ENCODE data around the gene PRKG1.
"Not testable (repeated sequence)": the region's sequence is repeated elsewhere in the genome, so short reads cannot be mapped to it uniquely, and the experiment has no call there.

The PRKG1 gene

DNA sequence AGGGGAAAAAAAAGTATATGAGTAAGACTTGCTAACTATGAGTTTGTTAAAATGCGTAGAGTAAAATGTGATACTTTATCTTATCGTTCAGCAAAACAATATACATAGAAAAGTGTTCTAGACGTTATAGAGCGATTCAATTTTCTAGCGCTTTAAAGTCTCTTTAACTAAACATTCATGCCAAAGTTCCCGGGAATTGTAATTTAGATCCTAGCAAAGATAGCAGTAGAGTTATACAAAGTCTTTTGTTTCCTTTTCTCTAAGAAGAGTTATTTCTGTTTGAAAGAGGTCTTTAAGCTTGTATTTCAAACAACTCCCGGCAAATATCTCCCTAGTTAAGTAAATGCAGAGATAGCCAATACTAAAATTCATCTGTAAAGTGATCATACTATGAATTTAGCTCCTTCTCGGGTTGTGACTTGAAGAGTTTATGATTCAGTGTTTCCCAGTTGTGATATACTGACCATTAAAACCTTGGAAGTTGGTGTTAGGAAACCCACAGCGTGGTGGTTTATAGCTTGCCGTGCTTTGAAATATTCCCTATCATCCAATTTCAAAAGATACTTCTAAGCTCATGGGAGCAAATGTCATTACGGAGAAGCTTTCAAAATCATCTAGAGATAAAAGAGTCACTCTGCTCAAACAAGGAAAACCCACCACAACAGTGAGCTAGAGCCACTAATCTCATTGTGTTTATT, 453.4 kb downstream of the PRKG1 start:
- DNase-seq = no peak

DNA sequence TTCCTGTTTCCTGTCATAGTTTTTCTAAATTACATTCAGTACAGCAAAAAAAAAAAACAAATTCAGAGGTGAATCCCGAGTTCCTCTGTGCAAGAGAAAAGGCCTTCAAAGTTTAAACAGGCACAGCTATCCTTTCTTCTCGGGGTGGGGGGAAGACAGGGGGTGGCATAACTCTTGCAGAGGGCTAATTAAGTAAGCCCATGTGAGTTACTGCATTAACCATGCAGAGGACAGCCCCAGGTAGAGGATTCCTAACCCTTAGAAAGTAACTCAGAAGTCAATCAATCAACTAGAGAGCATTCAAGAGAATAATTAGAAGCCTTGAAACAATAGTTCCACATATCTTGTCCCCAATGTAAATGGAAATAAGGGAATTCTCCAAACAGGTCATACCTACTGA, 454.2 kb downstream of the PRKG1 start:
- DNase-seq = no peak

DNA sequence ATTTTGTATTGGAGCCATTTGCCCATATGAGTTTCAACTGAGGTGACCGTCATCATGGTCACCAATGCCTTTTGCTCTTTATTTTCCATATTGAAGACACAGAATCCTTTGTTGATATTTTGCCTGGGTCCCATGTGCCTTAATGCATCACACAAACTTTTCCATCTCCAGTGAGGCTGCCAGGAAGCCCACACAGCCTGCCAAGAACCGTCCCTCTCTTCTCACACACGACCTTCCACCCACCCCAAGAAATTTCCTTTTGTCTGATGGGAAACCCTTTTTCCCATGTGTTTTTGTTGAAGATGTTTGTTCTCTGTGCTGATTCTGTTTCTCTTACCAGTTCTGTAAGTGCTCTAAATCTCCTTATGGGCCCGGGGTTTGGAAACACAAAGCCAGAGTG, 456.3 kb downstream of the PRKG1 start:
- DNase-seq = no peak

DNA sequence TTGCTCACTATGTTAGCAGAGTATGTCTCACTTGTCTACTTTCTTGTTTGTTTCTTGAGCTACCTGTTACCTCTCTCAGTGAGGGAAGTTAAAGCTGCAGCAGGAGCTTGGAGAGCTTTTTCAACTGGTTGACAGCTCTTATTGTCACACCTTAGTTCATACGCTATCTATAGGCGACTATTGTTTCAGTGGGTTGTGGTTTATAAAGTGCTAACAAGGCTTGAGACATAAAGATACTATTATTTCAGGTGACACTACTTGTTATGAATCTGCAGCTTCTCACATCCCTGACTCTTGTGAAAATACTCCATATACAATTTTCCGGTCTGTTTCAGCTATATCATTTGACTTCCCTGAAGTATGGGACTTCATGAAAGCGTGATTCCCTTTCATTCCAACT, 457.8 kb downstream of the PRKG1 start:
- no peak for DNase-seq

DNA sequence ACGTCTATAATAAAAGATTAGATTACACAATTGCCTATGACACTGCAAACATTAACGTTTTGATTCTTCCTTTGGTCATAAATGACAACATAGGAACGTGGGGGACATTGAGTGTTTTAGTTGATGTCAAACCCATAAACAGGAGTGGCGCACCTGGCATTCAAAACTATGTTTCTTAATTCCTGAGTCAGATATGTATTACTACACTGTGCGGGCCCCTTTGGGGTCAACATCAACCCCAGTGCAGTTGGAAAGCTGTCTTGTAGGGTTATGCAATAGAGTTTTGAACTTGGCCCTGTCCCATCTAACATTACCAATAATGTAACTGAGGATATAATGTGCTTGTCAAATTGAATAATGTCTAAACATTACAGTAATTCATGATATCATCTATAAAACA, 468.6 kb downstream of the PRKG1 start:
- no peak for DNase-seq

DNA sequence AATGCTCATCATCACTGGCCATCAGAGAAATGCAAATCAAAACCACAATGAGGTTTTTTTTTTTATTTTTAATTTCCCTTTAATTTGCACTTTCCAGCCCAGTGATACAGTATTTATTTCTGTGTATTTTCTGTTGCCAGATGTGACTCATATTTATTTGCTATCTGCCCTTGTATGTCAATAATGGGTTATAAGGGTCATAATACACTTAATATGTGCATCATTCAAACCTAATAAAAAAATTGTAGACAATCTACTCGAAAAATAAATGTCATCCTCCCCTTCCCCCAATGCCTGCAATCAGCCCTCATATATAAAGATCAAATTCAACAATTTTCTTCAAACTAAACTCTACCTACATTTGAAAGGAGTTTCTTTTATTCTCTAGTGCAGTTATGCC, 470.6 kb downstream of the PRKG1 start:
- no peak for DNase-seq

DNA sequence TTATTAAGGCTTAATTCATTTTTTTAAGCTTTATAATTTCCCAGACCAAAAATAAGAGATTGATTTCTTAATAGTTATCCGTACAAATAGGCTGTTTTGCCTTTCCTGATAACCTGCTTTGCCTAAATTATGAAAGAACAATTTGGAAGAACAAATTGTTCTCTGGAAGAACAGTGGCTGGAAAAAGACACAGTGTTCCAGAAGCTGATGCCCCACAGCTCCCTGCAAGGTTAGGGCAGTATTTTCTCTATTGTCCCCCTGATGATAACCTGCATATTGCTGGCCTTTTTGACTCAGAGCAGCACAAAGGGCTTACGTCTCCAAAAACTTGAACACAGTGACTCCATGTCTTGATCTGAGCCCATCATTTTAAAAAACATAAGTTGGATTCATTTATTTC, 473.7 kb downstream of the PRKG1 start:
- DNase-seq = no peak

DNA sequence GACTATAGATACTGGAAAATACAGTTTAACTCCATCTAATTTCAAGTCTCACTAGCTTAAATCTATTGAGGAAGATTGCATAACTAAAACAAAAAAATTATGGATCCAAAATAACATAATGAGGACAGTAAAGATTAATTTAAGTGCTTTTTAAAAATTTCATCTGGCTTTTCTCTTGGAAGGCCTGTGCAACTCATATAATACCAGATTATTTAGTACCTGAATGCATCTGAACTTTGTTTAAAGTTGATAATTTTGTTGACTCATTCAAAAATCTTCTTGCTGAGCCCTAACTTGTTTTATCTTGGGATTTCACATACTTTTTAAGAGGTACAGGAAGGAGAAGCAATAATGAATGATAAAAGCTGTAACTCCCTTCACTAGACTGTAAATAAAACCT, 478.6 kb downstream of the PRKG1 start:
- DNase-seq = no peak

DNA sequence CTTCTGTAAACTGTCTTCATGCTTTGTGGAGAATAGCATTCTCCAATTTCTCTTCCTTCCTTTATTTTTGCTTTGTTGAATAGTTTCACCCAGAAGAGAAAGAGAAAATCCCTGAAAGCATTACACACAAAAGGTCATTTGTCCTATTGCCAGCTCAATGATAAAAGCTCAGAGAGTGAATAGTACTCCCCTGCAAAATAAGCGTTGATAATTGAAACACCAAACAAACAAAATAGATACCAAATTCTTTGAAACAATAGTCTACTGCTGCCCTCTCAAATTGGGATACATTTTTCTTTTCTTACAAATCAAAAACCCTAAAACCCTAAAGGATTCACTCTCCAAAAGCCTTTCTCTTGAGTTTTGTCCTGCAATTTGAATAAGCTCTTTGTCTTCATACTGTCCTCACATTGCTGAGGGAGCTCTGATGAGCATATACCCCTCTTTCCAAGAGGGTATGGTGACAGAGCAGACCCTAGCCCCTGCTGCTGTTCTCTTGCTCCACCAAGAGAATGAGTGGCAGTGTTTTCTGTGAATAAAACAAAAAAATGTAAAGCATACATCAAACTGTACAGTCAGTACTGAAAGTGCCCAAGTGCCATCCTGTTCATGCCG, 490.7 kb downstream of the PRKG1 start:
- no peak for DNase-seq

DNA sequence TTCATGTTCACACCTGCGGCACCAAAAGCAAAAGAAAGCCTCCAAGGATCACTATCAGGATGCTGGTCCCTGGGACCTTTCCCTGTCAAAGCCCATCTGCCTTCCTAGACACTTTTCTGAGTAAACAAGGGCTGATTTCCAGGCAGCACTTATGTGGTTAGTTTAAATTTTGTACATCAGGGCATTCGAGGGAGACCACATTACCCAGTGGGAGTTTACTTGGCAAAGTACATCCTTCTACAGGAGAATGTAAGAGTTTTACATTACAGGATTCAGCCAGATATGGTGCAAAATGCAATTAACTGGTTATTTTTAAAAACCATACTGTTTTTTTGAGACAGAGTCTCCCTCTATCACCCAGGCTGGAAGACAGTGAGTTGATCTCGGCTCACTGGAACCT, 493.0 kb downstream of the PRKG1 start:
- no peak for DNase-seq

DNA sequence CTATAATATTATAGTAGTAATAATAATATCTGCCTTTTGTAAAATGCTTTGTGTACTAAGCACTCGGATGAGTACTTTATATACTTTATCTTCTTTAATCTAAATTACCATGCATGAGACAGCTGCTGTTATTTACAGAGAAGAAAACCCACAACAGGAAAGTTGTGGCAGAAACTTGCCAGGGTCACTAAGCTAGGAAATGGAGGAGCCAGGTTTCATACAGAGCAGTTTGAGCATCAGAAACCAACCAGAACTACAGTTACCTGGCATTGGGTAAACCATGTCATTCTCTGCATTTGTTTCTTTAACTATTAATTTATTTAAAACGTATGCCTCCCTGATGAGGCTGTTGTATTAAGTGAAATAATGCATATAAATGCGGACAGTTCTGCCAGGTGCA, 495.2 kb downstream of the PRKG1 start:
- no peak for DNase-seq

DNA sequence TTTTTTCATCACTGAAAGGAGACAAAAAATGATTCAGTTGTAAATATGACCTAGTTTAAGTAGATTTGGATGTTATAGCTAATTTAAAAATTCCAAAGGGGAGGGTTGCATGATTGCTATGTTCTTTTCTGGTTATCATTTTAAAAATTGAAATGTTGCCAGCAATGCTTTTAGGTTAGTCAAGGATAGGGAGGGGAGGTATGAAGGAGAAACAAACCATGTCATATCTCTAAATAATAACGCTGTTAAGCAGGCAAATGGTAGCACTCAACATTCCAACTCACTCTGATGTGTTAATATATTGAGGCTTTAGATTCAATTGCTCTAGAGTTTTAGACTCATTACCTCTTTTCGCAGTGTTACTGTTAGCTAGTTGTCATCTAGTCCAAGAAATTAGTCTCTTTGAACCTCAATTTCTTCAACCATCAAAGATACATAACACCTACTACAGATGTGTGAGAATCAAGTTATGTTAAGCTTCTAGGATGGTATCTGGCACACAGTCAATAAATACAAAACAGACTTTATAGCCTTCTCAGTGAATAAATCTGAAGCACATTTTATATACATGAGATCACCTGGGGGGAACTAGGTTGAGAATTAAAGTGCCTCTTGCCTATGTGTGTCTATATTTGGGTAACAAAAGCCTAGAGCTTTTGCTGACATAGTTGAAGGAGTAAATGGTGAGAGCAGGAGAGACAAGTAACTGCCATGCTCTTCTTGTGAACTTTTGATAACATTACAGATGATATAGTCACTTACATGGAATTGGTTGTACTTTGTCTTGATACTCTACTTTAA, 500.2 kb downstream of the PRKG1 start:
- DNase-seq = peak; percentile 1

DNA sequence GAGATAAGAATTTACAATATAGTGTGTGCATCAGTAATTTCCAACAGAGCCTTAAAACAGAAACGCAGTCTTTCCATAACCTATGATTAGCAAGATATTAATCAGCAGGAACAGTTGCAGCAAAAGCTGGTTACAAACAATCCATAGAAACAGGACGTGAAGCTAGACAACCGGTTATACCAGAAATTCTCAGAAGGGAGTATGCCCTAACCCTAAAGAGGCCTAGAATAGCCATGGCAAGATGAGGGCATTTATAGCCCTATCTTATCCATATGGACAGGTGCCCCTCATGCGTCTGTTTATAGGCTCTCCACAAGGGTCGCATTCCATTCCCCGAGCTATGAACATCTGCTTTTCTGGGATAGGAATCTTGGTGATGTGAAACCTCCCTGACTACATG, 506.9 kb downstream of the PRKG1 start:
- not testable (repeated sequence) for DNase-seq

DNA sequence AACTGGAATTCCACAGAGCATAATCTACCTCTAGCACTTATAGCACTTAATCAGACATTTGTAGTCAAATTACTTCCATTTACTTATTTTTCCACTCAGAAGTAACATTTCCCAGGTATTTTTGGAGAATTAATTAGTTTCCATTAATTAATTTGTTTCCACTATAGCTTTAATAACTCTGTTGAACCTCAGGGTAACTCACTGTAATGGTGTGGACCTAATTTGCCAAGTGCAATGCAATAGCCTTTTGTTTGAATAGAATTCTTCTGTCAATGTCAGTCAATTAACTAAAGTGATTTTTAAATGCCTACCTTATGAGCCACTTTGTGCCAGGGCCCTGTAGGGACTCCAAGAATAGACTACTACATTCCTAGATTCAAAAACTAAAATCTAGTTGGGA, 509.7 kb downstream of the PRKG1 start:
- no peak for DNase-seq

DNA sequence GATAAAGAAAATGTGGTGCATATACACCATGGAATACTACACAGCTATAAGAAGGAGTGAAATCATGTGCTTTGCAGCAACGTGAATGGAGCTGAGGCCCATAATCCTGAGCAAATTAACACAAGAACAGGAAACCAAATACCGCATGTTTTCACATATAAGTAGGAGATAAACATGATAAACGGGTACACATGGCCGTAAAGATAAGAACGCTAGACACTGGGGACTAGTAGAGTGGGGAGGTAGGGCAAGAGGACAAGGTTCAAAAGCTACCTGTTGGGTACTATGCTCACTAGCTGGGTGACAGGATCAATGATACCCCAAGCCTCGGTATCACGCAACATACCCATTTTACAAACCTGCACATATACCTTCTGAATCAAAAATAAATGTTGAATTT, 511.5 kb downstream of the PRKG1 start:
- DNase-seq = no peak

DNA sequence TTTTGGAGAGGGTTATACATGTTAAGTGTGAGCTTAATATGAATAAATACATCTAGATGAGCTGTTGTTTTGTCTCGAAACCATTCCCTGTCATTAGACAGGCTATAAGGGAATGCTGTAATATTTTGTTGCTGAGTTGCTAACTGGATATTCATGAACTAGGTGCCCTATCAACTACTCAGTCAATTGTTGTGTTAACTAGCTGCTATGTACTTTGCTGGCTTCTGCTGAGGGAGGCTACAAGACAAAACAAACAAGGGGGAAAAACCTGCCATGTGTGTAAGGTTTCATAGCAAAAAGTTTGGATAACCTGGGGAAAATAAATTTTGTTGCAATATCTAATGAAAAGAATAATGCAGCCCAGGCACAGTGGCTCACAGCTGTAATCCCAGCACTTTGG, 514.7 kb downstream of the PRKG1 start:
- no peak for DNase-seq

DNA sequence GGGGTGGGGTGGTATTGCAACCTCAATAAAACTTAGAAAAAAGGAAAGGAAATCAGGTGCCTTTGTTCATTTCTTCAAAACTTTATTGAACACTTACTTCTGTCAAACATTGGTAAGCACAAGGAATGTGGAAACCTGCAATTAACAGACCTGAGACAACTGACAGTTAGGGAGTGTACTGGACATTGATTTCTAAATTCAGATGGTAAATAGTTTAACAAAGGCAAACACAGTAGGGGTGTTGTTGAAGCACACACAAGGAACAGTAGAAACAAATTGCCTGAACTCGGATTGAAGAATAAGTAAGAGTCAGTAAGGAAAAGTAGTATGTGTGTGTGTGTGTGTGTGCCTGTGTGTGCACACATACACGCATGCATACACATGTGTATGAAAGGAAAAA, 516.5 kb downstream of the PRKG1 start:
- DNase-seq = no peak

DNA sequence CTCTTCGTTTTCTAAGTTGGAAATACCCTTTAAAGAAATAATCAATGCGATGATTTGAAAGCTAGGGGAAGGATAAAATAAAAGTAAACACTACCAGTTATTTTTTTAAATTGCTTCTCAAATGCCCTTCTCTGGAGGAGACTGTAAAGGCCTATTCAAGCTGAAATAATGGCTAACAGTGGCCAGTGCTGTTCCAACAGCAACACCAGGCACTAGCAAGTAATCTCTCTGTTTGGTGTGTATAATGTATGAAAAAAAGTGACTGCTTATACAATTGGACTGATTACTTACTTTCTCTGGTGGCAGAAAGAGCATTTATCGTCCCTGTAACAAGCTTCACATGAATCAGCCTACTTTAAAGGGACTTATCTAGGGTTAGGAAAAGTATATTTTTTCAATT, 522.4 kb downstream of the PRKG1 start:
- no peak for DNase-seq

DNA sequence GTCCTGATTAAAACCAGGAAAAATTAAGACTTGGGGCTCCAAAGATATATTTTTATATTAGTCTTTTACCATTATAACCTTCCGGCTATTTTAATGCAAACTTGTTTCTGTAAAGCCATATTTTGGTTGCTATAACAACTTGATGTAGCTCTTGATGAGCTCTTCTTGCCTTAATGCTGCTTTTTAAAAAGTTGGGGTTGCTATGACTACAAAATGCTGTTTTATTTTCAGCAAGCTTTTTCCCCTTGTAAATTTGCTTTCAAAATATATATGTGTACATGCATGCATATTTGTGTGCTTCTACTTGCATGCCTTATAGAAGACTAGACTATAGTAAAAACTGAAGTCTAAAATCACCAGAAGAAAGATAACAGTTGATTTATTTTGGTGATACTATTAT, 525.4 kb downstream of the PRKG1 start:
- no peak for DNase-seq

DNA sequence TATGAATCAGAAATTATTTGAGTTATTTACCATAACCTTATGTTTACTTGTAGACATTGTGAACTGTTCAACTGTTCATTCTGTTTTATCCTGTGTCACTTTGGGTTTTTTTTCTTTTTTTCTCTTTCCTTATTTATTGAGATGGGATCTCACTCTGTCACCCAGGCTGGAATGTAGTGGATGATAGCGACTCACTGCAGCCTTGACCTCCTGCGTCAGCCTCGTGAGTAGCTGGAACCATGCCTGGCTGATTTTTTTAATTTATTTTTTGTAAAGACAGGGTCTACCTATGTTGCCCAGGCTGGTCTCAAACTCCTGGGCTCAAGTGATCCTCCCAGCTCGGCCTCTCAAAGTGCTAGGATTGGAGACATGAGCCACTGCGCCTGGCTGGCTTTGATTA, 528.0 kb downstream of the PRKG1 start:
- no peak for DNase-seq

DNA sequence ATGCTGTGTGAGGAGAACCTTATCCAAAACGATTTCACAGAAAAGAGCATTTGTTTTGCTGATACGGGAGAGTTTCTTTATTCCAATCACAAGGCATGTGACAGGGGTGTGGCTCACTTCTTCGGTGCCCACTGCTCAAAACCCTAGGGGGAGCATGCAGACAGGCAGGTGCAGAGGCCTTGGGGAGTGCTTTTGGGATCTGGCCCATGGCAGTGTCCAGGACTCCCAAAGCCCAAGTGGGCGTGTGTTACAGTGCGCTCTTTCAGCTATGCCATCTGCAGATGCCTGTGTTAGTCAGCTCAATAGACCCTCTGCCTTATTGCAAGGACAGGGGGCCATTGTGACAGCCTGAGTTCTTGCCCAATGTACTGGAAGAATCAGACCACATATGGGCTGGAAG, 530.3 kb downstream of the PRKG1 start:
- no peak for DNase-seq

DNA sequence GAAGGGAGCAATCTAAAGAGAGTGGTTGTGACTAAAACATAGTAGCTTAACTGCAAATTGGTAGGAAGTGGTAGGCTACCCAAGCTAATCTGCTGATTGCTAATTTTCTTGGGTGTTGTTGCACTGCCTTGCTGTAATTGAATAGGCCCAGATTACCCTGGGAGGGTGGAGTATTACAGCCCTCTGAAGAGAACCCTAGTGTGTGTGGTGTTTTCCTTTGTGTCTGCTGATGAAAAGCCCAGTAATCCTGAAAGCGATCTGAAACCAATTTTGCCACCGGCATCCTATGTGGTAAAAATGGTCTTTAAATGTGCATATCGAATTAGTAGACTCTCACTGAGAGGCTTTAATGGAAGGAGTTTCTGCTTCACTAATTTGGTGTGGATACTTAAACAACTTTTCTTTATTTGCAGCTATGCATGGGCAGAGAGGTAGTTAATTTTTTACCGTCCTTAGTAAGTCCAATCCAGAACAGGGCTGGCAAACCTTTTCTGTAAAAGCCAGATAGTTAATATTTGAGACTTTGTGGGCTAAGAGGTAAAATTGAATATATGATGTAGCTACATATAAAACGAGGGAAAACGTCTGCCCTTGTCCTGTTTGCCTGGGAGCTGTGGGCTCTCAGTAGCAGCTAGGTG, 532.7 kb downstream of the PRKG1 start:
- no peak for DNase-seq

DNA sequence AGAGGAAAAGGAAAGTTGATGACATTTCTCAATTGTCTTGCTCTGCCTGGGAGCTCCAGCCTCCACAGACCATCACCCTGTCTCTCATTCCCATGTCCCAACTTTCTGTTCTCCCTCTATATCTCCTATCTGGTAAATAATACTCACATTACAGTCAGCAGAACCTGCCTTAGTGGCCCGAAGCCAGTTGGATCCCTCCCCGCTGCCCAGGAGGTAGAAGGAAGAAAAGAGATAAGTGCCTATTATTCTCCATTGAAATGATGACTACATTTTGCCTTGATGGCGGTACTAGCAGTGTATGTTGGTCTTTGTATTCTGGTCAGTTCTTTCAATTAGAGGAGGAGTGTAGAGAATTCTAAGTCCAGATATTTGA, 533.2 kb downstream of the PRKG1 start:
- no peak for DNase-seq

DNA sequence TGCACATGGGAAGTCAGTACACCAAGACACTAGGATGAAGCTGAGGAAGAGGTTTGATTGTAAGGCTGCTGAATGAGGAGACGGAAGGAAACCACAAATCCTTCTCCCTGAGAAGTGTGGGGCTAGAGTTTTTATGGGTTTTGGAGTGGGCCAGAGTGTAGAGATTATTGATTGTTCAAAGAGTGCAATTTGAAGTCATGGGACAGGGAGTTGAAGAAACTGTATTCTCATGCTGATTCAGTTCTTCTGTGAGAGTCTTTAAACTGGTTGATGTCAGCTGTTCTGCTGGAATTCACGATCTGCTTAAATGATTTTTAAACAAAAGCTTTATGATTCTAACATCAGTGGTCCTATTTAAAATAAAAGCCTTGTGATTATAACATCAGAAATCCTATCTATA, 533.9 kb downstream of the PRKG1 start:
- no peak for DNase-seq

All from DMS79 treated with DMSO at 0.1 percent for 48 hours (cell line).